ENCODE results near the gene MYBBP1A. TPM values are rescaled to one million over a fixed set of nuclear protein-coding genes. Genes with fewer than 3 reads are reported as not detected.

Gene MYBBP1A
- total and polyA plus RNA-seq, 2 of the 8 experiments (the other 6 are each of a cell fraction or from before 2014, with no cell fraction given), result 46.8 to 151 TPM

GRCh38 chr17:4492721-4493561, 62.2 kb downstream of the MYBBP1A start:
- no peak overlapping the region for H2BK12ac ChIP-seq (ENCODE audit: low read depth, low read length)
- no peak overlapping the region for H2BK5ac ChIP-seq (ENCODE audit: low read depth, low read length)
- H2BK120ac ChIP-seq (replicated peaks; ENCODE audit: low read depth, low read length), result no peak overlapping the region
- DNase-seq (ENCODE audit: low read depth in 1 of 2, low spot score in 2 of 2) (peak; percentile 38 to 91), FAIRE-seq (peak; percentile 92)
- H4K5ac ChIP-seq (ENCODE audit: insufficient read length, low read depth, low read length), result no peak overlapping the region
- CTCF ChIA-PET (ENCODE audit: partially characterized antibody), result interaction anchor here (1.0 to 1.3 kb wide), 4 partner anchors 11 to 72 kb away, joined by 3 to 9 read pairs (median 3); no protein-coding TSS in a partner anchor
- H3K56ac ChIP-seq (replicated peaks; ENCODE audit: insufficient read length, low read depth, low read length), result no peak overlapping the region
- no peak overlapping the region for H2BK20ac ChIP-seq (ENCODE audit: low read length)
- H2AFZ ChIP-seq (ENCODE audit: low read length), result no peak overlapping the region
- H3K27me3 ChIP-seq (replicated peaks in 1 of 4; ENCODE audit: control insufficient read depth in 3 of 4, extremely low read depth in 1 of 4, insufficient read depth in 3 of 4, low read length in 3 of 4), result peaks cover 0 to 18% (median 14%) of the 10 kb centered on the region in 4 experiments; a peak in 5 of 7 replicates
- H4K20me1 ChIP-seq (replicated peaks in 1 of 2; ENCODE audit: control insufficient read depth in 1 of 2, insufficient read depth in 2 of 2, low read length in 2 of 2), result no peaks in the 10 kb centered on the region
- H3K23me2 ChIP-seq (ENCODE audit: low read depth, low read length), result no peaks in the 10 kb centered on the region
- H3K4me2 ChIP-seq (ENCODE audit: insufficient read depth in 1 of 2, low read depth in 2 of 2, low read length in 2 of 2), result no peak overlapping the region; a peak in 1 of 4 replicates
- no peak overlapping the region for H4K8ac ChIP-seq (ENCODE audit: extremely low read depth, insufficient read depth, low read length)
- H3K14ac ChIP-seq (ENCODE audit: insufficient read length), result no peak overlapping the region
- H3K36me3 ChIP-seq (ENCODE audit: control insufficient read depth in 2 of 4, insufficient read depth in 4 of 4, low read length in 3 of 4), result no peaks in the 10 kb centered on the region
- no peaks in the 10 kb centered on the region for H3K79me2 ChIP-seq (ENCODE audit: control insufficient read depth in 1 of 2, insufficient read depth in 2 of 2, low read length in 2 of 2)
- peaks cover 0 to 3% (median 2%) of the 10 kb centered on the region in 4 experiments; a peak in 2 of 7 replicates for H3K4me1 ChIP-seq (replicated peaks in 1 of 4; ENCODE audit: control insufficient read depth in 3 of 4, insufficient read depth in 4 of 4, low read length in 3 of 4)
- no peak overlapping the region for H3K4me3 ChIP-seq (ENCODE audit: extremely low read depth in 1 of 4, insufficient read depth in 2 of 4, low read depth in 3 of 4, low read length in 4 of 4)
- H3K4ac ChIP-seq (replicated peaks; ENCODE audit: insufficient read length, low read depth, low read length), result no peak overlapping the region
- 66% methylated on average over 20 of the region's 20 CpGs; no CpG with 5 or more reads in 1 of the 2 experiments for WGBS, 2 experiments (ENCODE audit: extremely low coverage in 1 of 2, insufficient coverage in 1 of 2, insufficient read length in 1 of 2, insufficient replicate concordance in 2 of 2, low coverage in 1 of 2, low lambda C conversion rate in 2 of 2, missing lambda C conversion rate in 1 of 2)
- no peak overlapping the region for H3K27ac ChIP-seq (ENCODE audit: low read depth, low read length)
- H3K23ac ChIP-seq (ENCODE audit: insufficient read length), result no peak overlapping the region
- no peak overlapping the region for H2BK15ac ChIP-seq (ENCODE audit: low read length)
- H3K9ac ChIP-seq (replicated peaks in 1 of 4; ENCODE audit: extremely low read depth in 1 of 4, low read depth in 3 of 4, low read length in 3 of 4), result no peak overlapping the region
- H4K91ac ChIP-seq (replicated peaks; ENCODE audit: insufficient read length, low read length), result no peak overlapping the region
- H2AK5ac ChIP-seq (ENCODE audit: low read depth, low read length), result no peak overlapping the region
- H3K79me1 ChIP-seq (ENCODE audit: low read depth, low read length), result no peaks in the 10 kb centered on the region
- POLR2A ChIA-PET (ENCODE audit: partially characterized antibody), result interaction anchor here (0.6 kb wide), 1 partner anchor 227 kb away, joined by 3 read pairs; no protein-coding TSS in a partner anchor
- no peaks in the 10 kb centered on the region for H3K9me3 ChIP-seq (ENCODE audit: insufficient read depth in 2 of 2, low read depth in 1 of 2, low read length in 1 of 2)
- no peak overlapping the region for H3K18ac ChIP-seq (ENCODE audit: extremely low read depth, low read length)
- TF ChIP-seq SIN3A (conservative IDR thresholded peaks at IDR 0.05 in 1 of 2, IDR thresholded peaks at IDR 0.05 in 1 of 2; ENCODE audit: low read depth in 1 of 2, low read length in 2 of 2), result peak; percentile 96
- TF ChIP-seq SRF (IDR thresholded peaks at IDR 0.05; ENCODE audit: low read depth, low read length), result no peak
- TF ChIP-seq BACH1 (IDR thresholded peaks at IDR 0.05; ENCODE audit: low read length), result no peak
- TF ChIP-seq CHD2 (IDR thresholded peaks at IDR 0.05; ENCODE audit: low read length), result 0 out of 2 replicates have a peak, but pooled peaks have one; percentile 39
- TF ChIP-seq CHD1 (IDR thresholded peaks at IDR 0.05; ENCODE audit: low read depth, low read length), result no peak
- 0 out of 2 replicates have a peak, but pooled peaks have one; percentile 30 for TF ChIP-seq JUND (IDR thresholded peaks at IDR 0.05; ENCODE audit: low read length)
- peak; percentile 68; the same call in 1 of the 2 replicates for TF ChIP-seq GABPA (IDR thresholded peaks at IDR 0.05; ENCODE audit: borderline replicate concordance, insufficient read depth, low read length)
- peak; percentile 92 for TF ChIP-seq MAX (IDR thresholded peaks at IDR 0.05)
- no peak for TF ChIP-seq CBX5 (IDR thresholded peaks at IDR 0.05; ENCODE audit: low read depth, low read length)
- no peak for TF ChIP-seq BCL11A (IDR thresholded peaks at IDR 0.05; ENCODE audit: low read depth in 2 of 2, low read length in 2 of 2)
- TF ChIP-seq YY1 (IDR thresholded peaks at IDR 0.05; ENCODE audit: low read depth, low read length), result no peak
- no peak for TF ChIP-seq CTBP2 (IDR thresholded peaks at IDR 0.05; ENCODE audit: borderline replicate concordance, insufficient read depth, insufficient read length, low read length)
